DMS53 treated with DMSO at 0.1 percent for 48 hours (cell line): ENCODE results near the gene R3HDM4.

Experiments used
- DNase-seq: peaks from one replicate; lab custom pipeline; 2025; ENCODE audit not compliant: unreplicated experiment; lab: John Stamatoyannopoulos, UW

Gene R3HDM4

GRCh38 chr19:932648-933552 lies 19.9 kb upstream of the R3HDM4 start:
- no peak for DNase-seq

GRCh38 chr19:931860-932647 lies 19.0 kb upstream of the R3HDM4 start:
- no peak for DNase-seq

- DNase-seq = no peak
These were observed 16.9 kb upstream of the R3HDM4 start for GRCh38 chr19:929891-930258.

- DNase-seq = no peak
These were observed 16.3 kb upstream of the R3HDM4 start for GRCh38 chr19:929203-929890.

- DNase-seq = no peak
These were observed 15.6 kb upstream of the R3HDM4 start for GRCh38 chr19:928471-929202.

GRCh38 chr19:927780-928401 lies 14.9 kb upstream of the R3HDM4 start:
- no peak for DNase-seq

- DNase-seq = no peak
These were observed 14.3 kb upstream of the R3HDM4 start for GRCh38 chr19:927351-927779.

GRCh38 chr19:926589-927350 lies 13.8 kb upstream of the R3HDM4 start:
- DNase-seq = no peak

- DNase-seq = no peak
These were observed 13.2 kb upstream of the R3HDM4 start for GRCh38 chr19:926323-926588.

GRCh38 chr19:925526-926322 lies 12.7 kb upstream of the R3HDM4 start, which contains the start of gene ARID3A:
Gene ARID3A, plus strand, starts transcription at chr19:926035. Its CDS starts 3,494 bp downstream, at chr19:929529.
- peak; percentile 70 for DNase-seq

- peak; percentile 56 for DNase-seq
These were observed 12.1 kb upstream of the R3HDM4 start for GRCh38 chr19:925087-925525.

- DNase-seq = no peak
These were observed 11.6 kb upstream of the R3HDM4 start for GRCh38 chr19:924553-925086.

GRCh38 chr19:920051-920864 lies 7.2 kb upstream of the R3HDM4 start:
- DNase-seq = peak; percentile 63

- DNase-seq = peak; percentile 59
These were observed 6.4 kb upstream of the R3HDM4 start for GRCh38 chr19:919199-920050.

GRCh38 chr19:918481-919198 lies 5.6 kb upstream of the R3HDM4 start:
- DNase-seq = no peak

- DNase-seq = no peak
These were observed 5.1 kb upstream of the R3HDM4 start for GRCh38 chr19:918152-918437.
